Measurements from ENCODE around the gene TARBP1. TPM values are rescaled to one million over a fixed set of nuclear protein-coding genes. Genes with fewer than 3 reads are reported as not detected.

Gene TARBP1
- total RNA-seq, 1 experiment from 2014 or later, result 28.7 TPM

DNA sequence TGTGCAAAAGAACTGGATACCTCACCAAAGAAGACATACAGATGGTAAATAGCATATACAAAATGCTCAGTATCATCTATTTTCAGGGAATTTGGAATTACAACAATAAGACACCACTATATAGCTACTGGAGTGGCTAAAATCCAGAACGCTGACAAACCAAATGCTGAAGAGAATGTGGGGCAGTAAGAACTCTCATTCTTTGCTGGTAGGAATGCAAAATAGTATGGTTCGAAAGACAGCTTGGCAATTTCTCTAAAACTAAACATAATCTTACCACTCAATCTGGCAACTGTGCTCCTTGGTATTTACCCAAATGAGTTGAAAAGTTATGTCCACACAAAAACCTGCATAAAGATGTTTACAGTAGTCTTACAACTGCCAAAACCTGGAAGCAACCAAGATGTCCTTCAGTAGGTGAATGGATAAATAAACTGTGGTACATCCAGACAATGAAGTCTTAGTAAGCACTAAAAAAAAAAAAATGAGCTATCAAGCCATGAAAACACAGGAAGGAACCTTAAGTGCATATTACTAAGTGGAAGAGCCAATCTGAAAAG, 26.5 kb downstream of the TARBP1 start:
- peaks cover 4% of the 10 kb centered on the region; the same call in 1 of the 2 replicates for H3K36me3 ChIP-seq (replicated peaks; ENCODE audit: control insufficient read depth, insufficient read depth, low read length)
- no peak for DNase-seq
- H3K27me3 ChIP-seq (ENCODE audit: control insufficient read depth, insufficient read depth, low read length), result no peaks in the 10 kb centered on the region
- no peak overlapping the region for H3K4me3 ChIP-seq (ENCODE audit: insufficient read depth, low read depth, low read length)

DNA sequence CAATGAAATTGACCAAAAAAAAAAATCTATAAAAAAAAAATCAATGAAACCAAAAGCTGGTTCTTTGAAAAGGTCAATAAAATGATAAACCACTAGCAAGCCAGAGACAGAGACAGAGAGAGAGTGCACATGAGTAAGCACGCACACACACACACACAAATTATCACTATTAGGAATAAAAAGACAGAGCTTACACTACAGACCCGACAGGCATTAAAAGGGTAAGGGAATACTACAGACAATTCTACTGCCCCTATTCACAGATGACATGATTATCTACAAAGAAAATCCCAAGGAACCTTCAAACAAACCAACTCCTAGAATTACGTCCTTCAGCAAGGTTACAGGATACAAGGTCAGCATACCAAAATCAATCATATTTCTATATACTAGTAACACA, 38.6 kb downstream of the TARBP1 start:
- DNase-seq, result no peak
- Histone ChIP-seq H3K36me3 (replicated peaks; ENCODE audit: control insufficient read depth, insufficient read depth, low read length) (no peaks in the 10 kb centered on the region; the same call in 1 of the 2 replicates), H3K27me3 (ENCODE audit: control insufficient read depth, insufficient read depth, low read length) (no peaks in the 10 kb centered on the region), H3K4me3 (ENCODE audit: insufficient read depth, low read depth, low read length) (no peak overlapping the region)

GRCh38 chr1:234438579-234438978, 40.4 kb downstream of the TARBP1 start:
- no peaks in the 10 kb centered on the region for H3K27me3 ChIP-seq (ENCODE audit: control insufficient read depth, insufficient read depth, low read length)
- no peak overlapping the region for H3K4me3 ChIP-seq (ENCODE audit: insufficient read depth, low read depth, low read length)
- no peaks in the 10 kb centered on the region; the same call in 1 of the 2 replicates for H3K36me3 ChIP-seq (replicated peaks; ENCODE audit: control insufficient read depth, insufficient read depth, low read length)
- DNase-seq, result no peak

GRCh38 chr1:234437423-234438171, 41.4 kb downstream of the TARBP1 start:
- no peak for DNase-seq
- Histone ChIP-seq H3K27me3 (ENCODE audit: control insufficient read depth, insufficient read depth, low read length) (no peaks in the 10 kb centered on the region), H3K36me3 (replicated peaks; ENCODE audit: control insufficient read depth, insufficient read depth, low read length) (peaks cover 1% of the 10 kb centered on the region), H3K4me3 (ENCODE audit: insufficient read depth, low read depth, low read length) (no peak overlapping the region)

DNA sequence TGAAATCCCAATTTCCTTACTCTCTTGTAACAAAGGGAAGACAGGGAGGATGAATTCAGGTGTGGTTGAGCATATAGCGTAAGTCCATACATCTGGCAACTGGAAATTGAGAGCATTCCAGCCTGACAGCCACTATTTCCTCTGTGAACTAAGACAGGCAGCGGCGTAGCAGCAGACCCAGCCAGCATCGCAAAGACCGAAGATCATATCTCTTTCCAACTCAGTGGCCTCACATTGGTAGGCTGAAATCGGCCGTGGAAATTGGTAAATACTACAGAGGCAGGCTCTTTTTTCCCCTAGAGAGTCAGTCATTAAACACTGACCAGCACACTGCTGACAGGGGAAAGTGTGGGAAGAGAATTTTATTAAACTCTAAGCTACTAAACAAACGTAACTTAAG, 43.4 kb downstream of the TARBP1 start:
- Histone ChIP-seq H3K4me3 (ENCODE audit: insufficient read depth, low read depth, low read length) (no peak overlapping the region), H3K27me3 (ENCODE audit: control insufficient read depth, insufficient read depth, low read length) (no peaks in the 10 kb centered on the region), H3K36me3 (replicated peaks; ENCODE audit: control insufficient read depth, insufficient read depth, low read length) (peaks cover 3% of the 10 kb centered on the region)
- DNase-seq, result no peak

DNA sequence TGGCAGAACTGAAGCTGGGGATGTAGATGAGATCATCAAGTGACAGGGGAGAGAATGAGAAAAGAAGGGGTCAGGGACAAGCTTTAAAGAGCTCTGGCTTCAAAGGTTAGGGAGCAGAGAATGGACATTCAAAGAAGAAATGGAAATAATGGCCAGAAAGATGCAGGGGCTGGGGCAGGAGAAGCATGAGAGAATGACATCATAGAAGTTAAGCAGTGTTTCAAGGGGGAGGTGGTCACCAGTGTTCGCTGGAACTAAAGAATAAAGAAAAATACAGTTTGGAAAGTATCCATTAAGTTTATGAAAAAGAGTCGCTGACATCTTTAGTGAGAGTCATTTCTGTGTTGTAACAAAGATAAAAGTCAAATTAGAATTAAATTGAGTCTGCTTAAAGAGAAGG, 44.3 kb downstream of the TARBP1 start:
- H3K27me3 ChIP-seq (ENCODE audit: control insufficient read depth, insufficient read depth, low read length), result no peaks in the 10 kb centered on the region
- H3K36me3 ChIP-seq (replicated peaks; ENCODE audit: control insufficient read depth, insufficient read depth, low read length), result peaks cover 3% of the 10 kb centered on the region
- no peak overlapping the region for H3K4me3 ChIP-seq (ENCODE audit: insufficient read depth, low read depth, low read length)
- no peak for DNase-seq

- Histone ChIP-seq H3K4me3 (ENCODE audit: insufficient read depth, low read depth, low read length) (no peak overlapping the region), H3K36me3 (replicated peaks; ENCODE audit: control insufficient read depth, insufficient read depth, low read length) (peaks cover 3% of the 10 kb centered on the region), H3K27me3 (ENCODE audit: control insufficient read depth, insufficient read depth, low read length) (no peaks in the 10 kb centered on the region)
- DNase-seq, result no peak
These were observed 45.3 kb downstream of the TARBP1 start for GRCh38 chr1:234433563-234434285.

DNA sequence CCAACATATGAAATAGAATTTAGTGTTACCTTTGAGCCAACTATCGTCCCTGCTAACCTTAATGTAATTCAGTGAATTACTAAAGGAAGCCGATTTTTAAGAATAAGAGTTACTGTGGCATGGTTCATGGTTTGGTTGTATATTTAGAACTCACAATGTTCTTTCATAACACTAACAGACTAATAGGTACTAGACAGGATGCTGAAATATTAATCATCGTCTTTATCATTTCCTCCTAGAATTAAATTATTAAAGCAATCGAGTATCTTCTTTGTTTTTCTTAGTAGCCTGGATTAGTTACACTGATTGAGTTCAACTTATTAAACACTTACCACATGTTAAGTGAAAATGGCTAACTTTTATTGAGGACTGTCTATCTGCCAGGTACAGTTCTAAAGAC, 47.7 kb downstream of the TARBP1 start:
- Histone ChIP-seq H3K36me3 (replicated peaks; ENCODE audit: control insufficient read depth, insufficient read depth, low read length) (peaks cover 3% of the 10 kb centered on the region), H3K4me3 (ENCODE audit: insufficient read depth, low read depth, low read length) (no peak overlapping the region), H3K27me3 (ENCODE audit: control insufficient read depth, insufficient read depth, low read length) (no peaks in the 10 kb centered on the region)
- no peak for DNase-seq

- no peak for DNase-seq
- Histone ChIP-seq H3K36me3 (replicated peaks; ENCODE audit: control insufficient read depth, insufficient read depth, low read length) (peaks cover 3% of the 10 kb centered on the region), H3K4me3 (ENCODE audit: insufficient read depth, low read depth, low read length) (no peak overlapping the region), H3K27me3 (ENCODE audit: control insufficient read depth, insufficient read depth, low read length) (no peaks in the 10 kb centered on the region)
These were observed 48.3 kb downstream of the TARBP1 start for GRCh38 chr1:234430691-234431090.

- peaks cover 3% of the 10 kb centered on the region for H3K36me3 ChIP-seq (replicated peaks; ENCODE audit: control insufficient read depth, insufficient read depth, low read length)
- no peaks in the 10 kb centered on the region for H3K27me3 ChIP-seq (ENCODE audit: control insufficient read depth, insufficient read depth, low read length)
- no peak overlapping the region for H3K4me3 ChIP-seq (ENCODE audit: insufficient read depth, low read depth, low read length)
- DNase-seq, result no peak
These were observed 49.6 kb downstream of the TARBP1 start for GRCh38 chr1:234429434-234429806.

- no peak for DNase-seq
- Histone ChIP-seq H3K27me3 (ENCODE audit: control insufficient read depth, insufficient read depth, low read length) (no peaks in the 10 kb centered on the region), H3K36me3 (replicated peaks; ENCODE audit: control insufficient read depth, insufficient read depth, low read length) (peaks cover 3% of the 10 kb centered on the region), H3K4me3 (ENCODE audit: insufficient read depth, low read depth, low read length) (no peak overlapping the region)
These were observed 50.9 kb downstream of the TARBP1 start for GRCh38 chr1:234427950-234428646.

GRCh38 chr1:234413990-234414389, 65.0 kb downstream of the TARBP1 start:
- Histone ChIP-seq H3K27me3 (ENCODE audit: control insufficient read depth, insufficient read depth, low read length) (no peaks in the 10 kb centered on the region), H3K4me3 (ENCODE audit: insufficient read depth, low read depth, low read length) (no peak overlapping the region), H3K36me3 (replicated peaks; ENCODE audit: control insufficient read depth, insufficient read depth, low read length) (no peaks in the 10 kb centered on the region; the same call in 1 of the 2 replicates)
- DNase-seq, result no peak

DNA sequence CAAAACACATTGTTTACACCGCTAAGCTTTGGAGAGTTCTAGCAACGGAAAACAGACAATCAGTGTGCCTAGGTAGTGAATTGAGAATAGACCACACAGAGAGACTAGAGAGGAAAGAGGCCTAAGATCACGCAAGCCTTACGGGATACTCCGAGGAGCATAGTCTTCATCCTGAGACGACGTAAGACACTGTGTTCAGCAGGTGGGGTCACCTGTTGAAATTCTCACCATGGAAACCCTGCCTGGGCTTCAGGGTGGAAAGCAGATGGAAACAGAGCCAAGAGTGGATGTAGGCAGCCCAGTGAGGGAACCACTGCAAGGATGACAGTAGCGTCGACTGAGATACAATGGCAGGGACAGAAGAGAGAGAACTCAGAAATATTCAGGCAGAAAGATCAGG, 65.5 kb downstream of the TARBP1 start:
- no peak for DNase-seq
- Histone ChIP-seq H3K27me3 (ENCODE audit: control insufficient read depth, insufficient read depth, low read length) (no peaks in the 10 kb centered on the region), H3K36me3 (replicated peaks; ENCODE audit: control insufficient read depth, insufficient read depth, low read length) (no peaks in the 10 kb centered on the region; the same call in 1 of the 2 replicates), H3K4me3 (ENCODE audit: insufficient read depth, low read depth, low read length) (no peak overlapping the region)

DNA sequence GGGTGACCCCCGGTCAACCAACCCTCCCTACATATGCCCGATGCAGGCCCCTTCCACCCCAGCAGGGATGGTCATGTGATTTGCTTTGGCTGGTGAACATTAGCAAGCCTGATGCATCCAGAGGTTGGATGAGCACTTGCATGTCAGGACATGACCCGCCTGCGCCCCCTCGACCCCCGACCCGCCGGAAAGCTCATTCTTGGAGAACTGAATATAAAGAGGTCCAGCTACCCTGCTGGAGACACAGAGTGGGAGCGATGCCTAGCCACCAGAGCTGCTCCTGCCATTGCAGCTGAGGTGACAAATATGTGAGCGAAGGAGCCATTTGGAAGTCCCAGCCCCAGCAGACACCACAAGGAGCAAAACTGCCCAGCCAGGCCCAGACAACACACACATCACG, 66.1 kb downstream of the TARBP1 start:
- no peak for DNase-seq
- H3K36me3 ChIP-seq (replicated peaks; ENCODE audit: control insufficient read depth, insufficient read depth, low read length), result no peaks in the 10 kb centered on the region; the same call in 1 of the 2 replicates
- no peaks in the 10 kb centered on the region for H3K27me3 ChIP-seq (ENCODE audit: control insufficient read depth, insufficient read depth, low read length)
- H3K4me3 ChIP-seq (ENCODE audit: insufficient read depth, low read depth, low read length), result no peak overlapping the region
